ENCODE measurements around the gene COQ8A.

The COQ8A gene
- total RNA-seq = 0 to 1.2 (median 0.38) reads per million in 18 experiments

- DNase-seq = peak; percentile 99
Observed at GRCh38 chr1:226940029-226940805, at the start of gene COQ8A. Gene COQ8A (plus strand): TSS chr1:226940294. CDS start chr1:226961386, 21,092 bp downstream.

- no peak for DNase-seq
Observed at GRCh38 chr1:226890331-226891108, 49.6 kb upstream of the COQ8A start.

DNA sequence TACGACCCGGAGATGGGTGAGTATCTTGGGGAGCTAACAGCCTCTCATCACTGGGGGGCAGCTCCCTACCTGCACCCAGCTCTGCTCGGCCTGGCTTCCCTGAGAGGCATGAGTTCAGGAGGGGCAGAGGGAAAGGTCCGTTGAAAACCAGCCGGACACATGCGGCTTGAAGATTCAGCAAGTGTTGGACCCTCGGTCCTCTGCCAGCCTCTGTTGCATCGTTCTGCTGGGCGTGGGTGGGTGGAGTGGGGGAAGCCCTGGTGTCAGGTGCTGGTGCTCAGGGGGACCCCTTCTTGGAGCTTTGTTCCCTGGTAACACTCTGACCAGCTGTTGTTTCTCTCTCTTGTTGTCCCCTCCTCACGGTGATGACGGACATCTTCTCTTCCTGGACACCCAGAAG, 48.7 kb upstream of the COQ8A start:
- DNase-seq = no peak

DNA sequence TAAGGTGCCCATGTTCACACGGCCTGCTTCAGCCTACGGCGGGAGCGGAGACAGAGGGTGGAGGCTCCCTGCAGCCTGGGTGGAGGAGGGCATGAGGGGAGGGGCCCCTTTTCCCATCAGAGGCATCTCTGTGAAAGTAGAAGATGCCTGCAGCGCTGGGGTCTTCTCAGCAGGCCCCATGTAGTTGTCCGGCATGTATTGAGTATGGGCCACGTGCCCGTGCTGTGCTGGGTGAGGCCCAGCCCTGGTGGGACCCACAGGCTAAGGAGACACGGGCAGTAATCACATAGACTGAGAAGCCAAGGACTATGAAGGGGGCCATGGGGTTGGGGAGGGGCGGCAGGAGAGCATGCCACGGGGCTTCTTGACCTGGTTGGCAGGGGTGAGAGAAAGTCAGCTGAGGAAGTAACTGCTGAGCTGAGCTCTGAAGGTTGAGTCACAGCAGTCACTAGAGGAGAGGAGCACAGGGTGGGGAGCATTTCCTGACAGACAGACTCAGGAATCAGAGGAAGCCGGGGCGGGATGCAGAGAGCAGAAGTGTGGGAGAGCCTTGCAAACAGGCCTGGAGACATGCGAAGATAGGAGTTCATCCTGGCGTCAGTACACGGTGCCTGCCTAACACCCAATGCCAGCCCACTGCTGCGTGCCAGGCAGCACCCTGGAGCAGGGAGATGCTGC, 48.1 kb upstream of the COQ8A start:
- DNase-seq = peak; percentile 65 to 83

DNA sequence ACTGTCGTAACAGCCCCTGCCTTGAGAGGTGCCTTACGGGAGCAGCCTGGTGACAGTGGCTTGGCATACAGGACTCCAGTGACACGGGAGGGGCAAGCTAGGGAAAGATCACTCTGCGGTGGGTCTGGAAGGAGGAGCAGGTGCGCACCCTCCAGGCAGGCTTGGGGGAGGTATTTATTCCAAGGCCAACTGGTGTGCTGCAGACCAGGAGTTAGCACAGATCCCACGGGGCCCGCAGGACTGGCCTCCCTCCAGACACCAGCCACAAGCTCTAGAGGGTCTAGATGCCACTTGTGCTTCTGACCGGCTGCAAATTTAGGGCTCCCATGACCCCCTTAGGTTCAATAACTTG, 47.6 kb upstream of the COQ8A start:
- DNase-seq = no peak

- DNase-seq = no peak
Observed at GRCh38 chr1:226893936-226894335, 46.2 kb upstream of the COQ8A start.

GRCh38 chr1:226894826-226895225, 45.3 kb upstream of the COQ8A start:
- no peak for DNase-seq

DNA sequence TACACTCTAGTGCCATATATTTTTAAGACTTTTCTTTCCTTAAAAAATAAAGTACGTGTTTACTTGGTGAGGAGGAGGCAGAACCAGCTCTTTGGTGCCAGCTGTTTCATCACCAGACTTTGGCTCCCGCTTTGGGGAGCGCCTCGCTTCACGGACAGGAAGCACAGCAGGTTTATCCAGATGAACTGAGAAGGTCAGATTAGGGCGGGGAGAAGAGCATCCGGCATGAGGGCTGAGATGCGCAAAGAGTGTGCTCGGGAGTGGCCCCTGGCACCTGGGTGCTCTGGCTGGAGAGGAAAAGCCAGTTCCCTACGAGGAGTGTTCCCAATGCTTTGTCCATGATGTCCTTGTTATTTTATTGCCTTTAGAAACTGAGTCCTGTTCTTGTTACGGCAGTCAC, 44.5 kb upstream of the COQ8A start:
- no peak for DNase-seq

- DNase-seq = no peak
Observed at GRCh38 chr1:226898246-226898645, 41.8 kb upstream of the COQ8A start.

- DNase-seq = no peak
Observed at GRCh38 chr1:226901421-226901820, 38.7 kb upstream of the COQ8A start.

- DNase-seq = no peak
Observed at GRCh38 chr1:226902601-226903000, 37.5 kb upstream of the COQ8A start.

DNA sequence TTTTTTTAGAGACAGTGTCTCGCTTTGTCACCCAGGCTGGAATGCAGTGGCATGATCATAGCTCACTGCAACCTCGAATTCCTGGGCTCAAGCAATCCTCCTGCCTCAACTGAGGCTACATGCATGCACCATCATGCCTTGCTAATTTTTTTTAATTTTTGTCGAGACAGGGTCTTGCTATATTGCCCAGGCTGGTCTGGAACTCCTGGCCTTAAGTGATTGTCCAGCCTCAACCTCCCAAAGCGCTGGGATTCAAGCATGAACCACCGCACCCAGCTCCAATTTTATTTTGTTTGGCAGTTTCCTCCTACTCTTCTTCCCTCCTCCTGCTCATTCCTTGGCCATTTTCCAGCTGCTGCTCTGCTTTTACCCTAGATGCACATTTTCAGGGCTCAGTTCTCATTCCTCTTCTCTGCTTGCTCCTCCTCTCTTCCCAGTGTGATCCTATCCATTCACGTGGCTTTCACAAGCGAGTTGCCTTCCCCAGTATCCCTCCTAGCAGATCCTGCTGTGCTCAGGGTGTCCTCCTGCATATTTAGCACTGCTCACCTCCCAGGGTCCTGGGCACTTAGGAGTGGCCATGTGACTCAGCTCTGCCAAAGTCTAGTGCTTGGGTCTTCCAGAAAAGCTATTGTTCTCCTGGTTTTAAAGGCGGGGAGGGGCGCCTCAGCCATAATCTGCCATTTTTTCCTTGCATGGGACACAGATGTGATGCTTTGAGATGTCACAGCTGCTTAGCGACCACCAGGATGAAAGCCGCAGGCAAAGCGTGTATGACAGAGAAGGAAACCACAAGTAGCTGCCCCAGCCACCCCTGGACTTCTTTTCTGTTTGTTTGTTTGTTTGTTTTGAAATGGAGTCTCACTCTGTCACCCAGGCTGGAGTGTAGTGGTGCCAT, 36.0 kb upstream of the COQ8A start:
- no peak for DNase-seq

- no peak for DNase-seq
Observed at GRCh38 chr1:226904772-226905171, 35.3 kb upstream of the COQ8A start.

DNA sequence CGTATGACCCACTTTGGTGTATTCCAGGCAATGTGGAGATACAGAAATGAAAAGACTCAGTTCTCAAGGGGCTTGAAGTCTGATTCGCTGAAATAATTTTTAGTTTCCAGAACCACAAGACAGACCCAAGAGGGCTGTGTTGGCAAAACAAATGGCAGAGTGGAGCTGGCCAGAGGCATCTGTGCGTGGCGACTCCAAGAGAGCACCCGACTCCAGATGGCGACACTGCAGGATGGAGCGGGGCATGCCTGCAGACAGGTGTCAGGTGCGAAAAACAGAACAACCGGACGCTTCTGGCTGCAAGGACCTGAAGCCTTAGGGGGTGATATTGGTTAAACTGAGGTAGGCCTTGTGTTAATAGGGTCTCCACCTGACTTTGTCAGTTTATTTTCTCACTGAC, 31.7 kb upstream of the COQ8A start:
- DNase-seq = no peak

DNA sequence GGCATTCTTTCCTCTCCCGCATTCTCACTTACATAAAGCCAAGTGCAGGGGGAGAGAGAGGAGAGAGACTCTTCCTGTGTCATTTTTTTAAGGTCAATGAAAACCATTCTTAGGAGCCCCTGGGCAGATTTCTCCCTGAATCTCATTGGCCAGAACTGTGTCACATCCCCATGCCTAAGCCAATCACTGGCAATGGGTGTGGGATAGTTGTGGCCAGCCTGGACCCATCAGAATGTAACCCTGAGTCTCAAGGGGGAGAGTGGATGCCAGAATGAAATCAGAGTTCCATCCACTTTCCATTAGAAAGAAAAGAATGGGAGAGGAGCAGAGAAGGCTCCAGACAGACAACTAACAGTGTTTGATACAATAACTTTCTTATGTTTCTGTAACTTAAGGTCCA, 31.2 kb upstream of the COQ8A start:
- no peak for DNase-seq

GRCh38 chr1:226912587-226913176, 27.4 kb upstream of the COQ8A start:
- peak in 1 of 2 donors; percentile 14 for DNase-seq

DNA sequence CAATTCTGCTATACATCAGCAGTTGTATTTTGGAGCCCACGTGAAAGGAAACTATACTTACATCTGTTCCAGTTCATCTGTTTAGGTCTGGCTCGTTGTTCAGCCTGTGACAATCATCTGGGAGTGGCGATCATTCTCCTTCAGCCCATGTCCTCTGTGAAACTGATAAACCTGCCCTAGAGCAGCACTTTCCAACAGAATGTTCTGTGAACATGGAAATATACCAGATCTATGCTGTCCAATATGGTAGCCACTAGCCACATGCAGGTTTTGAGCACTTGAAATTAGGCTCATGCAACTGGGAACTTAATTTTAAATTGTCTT, 24.5 kb upstream of the COQ8A start:
- no peak for DNase-seq

- no peak for DNase-seq
Observed at GRCh38 chr1:226916497-226916896, 23.6 kb upstream of the COQ8A start.

GRCh38 chr1:226919587-226919986, 20.5 kb upstream of the COQ8A start:
- no peak for DNase-seq

GRCh38 chr1:226919995-226920394, 20.1 kb upstream of the COQ8A start:
- DNase-seq = no peak

- no peak for DNase-seq
Observed at GRCh38 chr1:226920446-226920894, 19.6 kb upstream of the COQ8A start.

- no peak for DNase-seq
Observed at GRCh38 chr1:226921504-226921903, 18.6 kb upstream of the COQ8A start.

Data from inflammatory macrophage (primary cell).